IPS-15b (cell line): ENCODE data around the gene RASD1.

Experiments
- H3K27me3 ChIP-seq: one replicate; pipeline ENCODE4 v1.6.1; 2013; ENCODE audit warnings: low read length; ENCODE audit not compliant: control insufficient read depth, insufficient read depth
- H3K36me3 ChIP-seq: one replicate; pipeline ENCODE4 v1.6.1; 2013; ENCODE audit warnings: low read length; ENCODE audit not compliant: control insufficient read depth, insufficient read depth
- H3K4me1 ChIP-seq: one replicate; pipeline ENCODE4 v1.6.1; 2013; ENCODE audit warnings: mild to moderate bottlenecking, low read length; ENCODE audit not compliant: control insufficient read depth, insufficient read depth
- H3K4me3 ChIP-seq: one replicate; pipeline ENCODE4 v1.5.1; 2013; ENCODE audit warnings: low read depth, low read length
- H3K9ac ChIP-seq: one replicate; pipeline ENCODE4 v1.6.1; 2013; ENCODE audit warnings: low read depth, mild to moderate bottlenecking, low read length
- H3K9me3 ChIP-seq: one replicate; pipeline ENCODE4 v1.6.1; 2013; ENCODE audit warnings: mild to moderate bottlenecking, low read length; ENCODE audit not compliant: control insufficient read depth, insufficient read depth

RASD1 gene, protein sequence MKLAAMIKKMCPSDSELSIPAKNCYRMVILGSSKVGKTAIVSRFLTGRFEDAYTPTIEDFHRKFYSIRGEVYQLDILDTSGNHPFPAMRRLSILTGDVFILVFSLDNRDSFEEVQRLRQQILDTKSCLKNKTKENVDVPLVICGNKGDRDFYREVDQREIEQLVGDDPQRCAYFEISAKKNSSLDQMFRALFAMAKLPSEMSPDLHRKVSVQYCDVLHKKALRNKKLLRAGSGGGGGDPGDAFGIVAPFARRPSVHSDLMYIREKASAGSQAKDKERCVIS

DNA sequence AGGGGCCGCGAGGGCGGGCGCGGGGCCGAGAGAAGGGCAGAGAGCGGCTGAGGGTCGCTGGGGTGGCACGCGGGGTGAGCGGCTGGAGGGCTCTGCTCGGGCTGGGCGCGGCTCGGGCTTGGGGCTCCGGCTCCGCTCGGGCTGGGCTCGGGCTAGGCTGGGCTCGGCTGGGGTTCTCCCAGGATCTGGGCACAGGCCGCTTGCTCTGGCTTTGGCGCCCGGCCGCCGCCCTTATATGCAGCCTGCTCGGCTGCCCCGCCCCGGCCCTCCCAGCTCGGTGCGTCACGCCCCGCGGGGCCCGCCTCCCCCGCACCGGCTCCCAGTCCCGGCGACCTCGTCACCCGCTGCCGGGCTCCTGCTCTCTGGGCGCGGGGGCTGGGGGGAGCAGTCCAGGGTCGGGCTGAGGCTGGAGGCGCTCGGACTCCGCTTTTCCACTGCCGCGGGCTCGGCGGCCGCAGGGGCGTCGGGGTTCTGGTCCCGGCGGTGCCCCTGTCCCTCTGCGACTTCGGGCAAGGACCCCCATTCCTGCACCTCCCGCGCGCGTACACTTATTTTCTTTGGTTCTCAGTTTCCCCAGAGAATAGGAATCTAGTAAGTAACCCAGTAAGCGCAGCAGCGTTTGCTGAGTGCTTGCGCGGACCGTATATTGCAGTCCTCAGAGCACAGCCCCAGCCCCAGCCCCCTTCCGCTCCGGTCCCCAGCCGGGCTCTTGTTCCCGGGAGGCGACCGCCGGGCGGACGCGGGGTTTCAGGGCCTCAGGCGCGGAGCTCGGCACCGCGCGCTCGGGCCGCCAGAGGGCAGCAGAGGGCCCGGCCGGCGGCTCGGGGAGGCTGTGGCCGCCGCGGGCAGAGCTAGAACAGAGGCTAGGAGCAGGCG is at the start of gene RASD1:
RASD1 (minus strand) TSS at position 207 of the 876 bp plus-strand sequence. CDS start 214 bp downstream, outside the sequence.
- Histone ChIP-seq H3K4me1 (peaks cover 17% of the 10 kb centered on the region), H3K4me3 (peak within 1 kb of the TSS; percentile 80)

DNA sequence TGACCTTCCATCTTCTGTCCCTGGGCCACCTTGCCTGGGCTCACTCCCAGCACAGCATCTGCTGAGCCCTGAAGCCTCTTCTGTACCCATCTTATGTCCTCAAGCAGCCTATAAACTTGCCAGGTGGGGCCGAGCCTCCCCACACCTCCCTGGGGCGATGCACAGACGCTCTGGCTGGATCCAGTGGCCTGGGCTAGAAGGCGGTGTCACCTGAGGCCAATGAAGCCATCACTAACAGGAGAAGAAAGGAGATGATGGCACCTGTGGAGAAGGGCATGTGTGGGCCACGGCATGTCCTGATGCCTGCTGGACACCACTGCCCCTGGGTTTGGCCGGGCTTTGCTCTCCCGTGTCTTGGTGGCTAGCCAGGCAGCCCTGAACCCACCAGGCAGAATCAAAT is 49.8 kb upstream of the RASD1 start:
- H3K4me1 ChIP-seq = no peaks in the 10 kb centered on the region
- H3K9ac ChIP-seq = no peak overlapping the region
- no peaks in the 10 kb centered on the region for H3K9me3 ChIP-seq
- no peak overlapping the region for H3K4me3 ChIP-seq
- H3K27me3 ChIP-seq = no peaks in the 10 kb centered on the region
- H3K36me3 ChIP-seq = peaks cover 3% of the 10 kb centered on the region

More for the DNA sequence above, at the start of gene RASD1:
- Histone ChIP-seq H3K27me3 (peaks cover 11% of the 10 kb centered on the region), H3K9ac (peak within 1 kb of the TSS; percentile 65), H3K9me3 (no peaks in the 10 kb centered on the region), H3K36me3 (peaks cover 6% of the 10 kb centered on the region)

GRCh38 chr17:17545031-17545820 is 49.0 kb upstream of the RASD1 start:
- Histone ChIP-seq H3K4me3 (no peak overlapping the region), H3K9me3 (no peaks in the 10 kb centered on the region), H3K27me3 (no peaks in the 10 kb centered on the region), H3K36me3 (peaks cover 3% of the 10 kb centered on the region), H3K4me1 (no peaks in the 10 kb centered on the region), H3K9ac (no peak overlapping the region)

GRCh38 chr17:17542906-17543635 is 46.9 kb upstream of the RASD1 start:
- no peaks in the 10 kb centered on the region for H3K27me3 ChIP-seq
- no peak overlapping the region for H3K4me3 ChIP-seq
- H3K36me3 ChIP-seq = peaks cover 3% of the 10 kb centered on the region
- H3K9me3 ChIP-seq = no peaks in the 10 kb centered on the region
- H3K4me1 ChIP-seq = no peaks in the 10 kb centered on the region
- no peak overlapping the region for H3K9ac ChIP-seq

DNA sequence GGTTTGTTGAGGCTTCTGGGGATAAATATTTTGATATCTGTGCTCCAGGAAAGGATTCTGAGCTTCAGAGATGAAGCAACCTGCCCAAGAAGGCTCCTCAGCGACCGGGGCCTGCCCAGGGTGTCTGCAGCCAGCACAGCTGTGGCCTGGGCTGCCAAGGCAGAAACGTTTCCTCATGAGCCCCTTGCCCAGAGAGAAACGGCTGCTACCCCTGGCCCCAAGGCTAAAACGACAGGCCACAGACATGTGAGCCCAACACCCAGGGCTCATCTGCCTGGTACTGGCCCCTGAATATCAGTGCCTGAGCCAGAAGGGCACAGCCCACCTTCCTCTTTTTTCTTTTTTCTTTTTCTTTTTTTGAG is 45.4 kb upstream of the RASD1 start:
- H3K36me3 ChIP-seq = peaks cover 3% of the 10 kb centered on the region
- H3K4me3 ChIP-seq = no peak overlapping the region
- H3K9ac ChIP-seq = no peak overlapping the region
- no peaks in the 10 kb centered on the region for H3K27me3 ChIP-seq
- no peaks in the 10 kb centered on the region for H3K4me1 ChIP-seq
- H3K9me3 ChIP-seq = no peaks in the 10 kb centered on the region

DNA sequence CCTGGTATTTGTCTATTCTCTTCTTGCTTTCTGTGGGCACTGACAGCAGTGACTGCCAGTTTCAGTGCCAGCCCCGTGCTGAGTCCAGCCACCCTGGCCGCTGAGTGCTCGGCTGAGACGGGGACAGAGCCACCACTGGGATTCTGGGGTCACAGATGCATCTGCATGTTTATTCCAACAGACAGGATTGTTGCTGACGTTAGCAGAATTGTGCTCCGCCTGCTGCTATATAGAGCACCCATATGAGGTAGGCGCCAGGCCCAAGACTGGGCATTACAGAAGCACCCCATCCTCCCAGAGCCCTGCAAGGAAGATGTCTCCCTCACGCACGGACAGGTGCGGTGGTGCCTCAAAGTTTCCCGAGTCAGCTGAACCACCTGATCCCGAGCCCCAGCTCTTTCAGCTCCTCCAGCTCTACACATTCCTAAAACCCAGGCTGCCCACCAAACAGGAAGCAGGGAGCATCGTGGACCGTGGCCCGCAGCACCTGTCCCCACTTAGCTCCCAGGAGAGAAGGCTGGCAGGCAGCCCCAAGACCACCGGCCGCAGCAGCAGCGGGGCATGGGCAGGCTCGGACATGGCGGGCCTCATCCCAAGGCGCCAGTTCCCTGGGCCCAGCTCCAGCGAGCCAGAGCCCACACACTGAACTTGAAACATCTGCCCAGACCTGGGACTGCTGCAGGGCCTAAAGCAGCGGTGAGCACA is 44.9 kb upstream of the RASD1 start:
- H3K36me3 ChIP-seq = peaks cover 3% of the 10 kb centered on the region
- no peak overlapping the region for H3K4me3 ChIP-seq
- H3K9ac ChIP-seq = no peak overlapping the region
- no peaks in the 10 kb centered on the region for H3K4me1 ChIP-seq
- no peaks in the 10 kb centered on the region for H3K27me3 ChIP-seq
- no peaks in the 10 kb centered on the region for H3K9me3 ChIP-seq

DNA sequence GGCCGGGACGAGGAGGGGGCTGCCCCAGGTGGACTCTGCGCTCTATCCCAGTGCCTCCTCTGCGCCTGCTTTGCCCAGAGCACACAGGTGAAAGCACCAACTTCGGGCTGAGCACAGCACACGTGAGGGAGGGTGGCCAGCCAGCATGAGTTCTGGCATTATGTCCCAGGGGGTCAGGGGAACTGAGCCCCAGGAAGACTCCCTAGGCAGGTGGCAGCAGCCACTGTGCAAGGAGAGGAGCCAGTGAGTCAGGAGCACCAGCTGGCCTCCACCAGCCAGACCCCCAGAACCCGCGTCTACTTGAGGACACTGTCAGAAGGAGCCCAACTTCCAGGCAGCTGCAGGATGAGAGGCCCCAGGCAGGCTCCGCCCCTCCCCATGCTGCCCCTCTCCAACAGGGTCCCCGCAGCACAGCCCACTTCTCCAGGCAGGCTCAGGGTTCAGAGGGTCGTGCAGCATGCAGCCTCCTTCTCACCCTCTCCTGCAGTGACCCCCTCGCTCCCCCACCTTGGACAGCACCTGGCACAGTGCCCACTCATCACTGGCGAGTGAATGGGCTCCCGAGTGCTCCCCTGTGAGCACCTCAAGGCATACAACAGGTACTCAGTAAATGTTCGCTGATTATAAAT is 44.2 kb upstream of the RASD1 start:
- Histone ChIP-seq H3K4me3 (no peak overlapping the region), H3K9me3 (no peaks in the 10 kb centered on the region), H3K9ac (no peak overlapping the region), H3K4me1 (no peaks in the 10 kb centered on the region), H3K27me3 (no peaks in the 10 kb centered on the region), H3K36me3 (peaks cover 3% of the 10 kb centered on the region)

- Histone ChIP-seq H3K36me3 (no peaks in the 10 kb centered on the region), H3K9me3 (no peaks in the 10 kb centered on the region), H3K27me3 (no peaks in the 10 kb centered on the region), H3K9ac (no peak overlapping the region), H3K4me3 (no peak overlapping the region), H3K4me1 (no peaks in the 10 kb centered on the region)
Measured at GRCh38 chr17:17539591-17539990, 43.4 kb upstream of the RASD1 start.

DNA sequence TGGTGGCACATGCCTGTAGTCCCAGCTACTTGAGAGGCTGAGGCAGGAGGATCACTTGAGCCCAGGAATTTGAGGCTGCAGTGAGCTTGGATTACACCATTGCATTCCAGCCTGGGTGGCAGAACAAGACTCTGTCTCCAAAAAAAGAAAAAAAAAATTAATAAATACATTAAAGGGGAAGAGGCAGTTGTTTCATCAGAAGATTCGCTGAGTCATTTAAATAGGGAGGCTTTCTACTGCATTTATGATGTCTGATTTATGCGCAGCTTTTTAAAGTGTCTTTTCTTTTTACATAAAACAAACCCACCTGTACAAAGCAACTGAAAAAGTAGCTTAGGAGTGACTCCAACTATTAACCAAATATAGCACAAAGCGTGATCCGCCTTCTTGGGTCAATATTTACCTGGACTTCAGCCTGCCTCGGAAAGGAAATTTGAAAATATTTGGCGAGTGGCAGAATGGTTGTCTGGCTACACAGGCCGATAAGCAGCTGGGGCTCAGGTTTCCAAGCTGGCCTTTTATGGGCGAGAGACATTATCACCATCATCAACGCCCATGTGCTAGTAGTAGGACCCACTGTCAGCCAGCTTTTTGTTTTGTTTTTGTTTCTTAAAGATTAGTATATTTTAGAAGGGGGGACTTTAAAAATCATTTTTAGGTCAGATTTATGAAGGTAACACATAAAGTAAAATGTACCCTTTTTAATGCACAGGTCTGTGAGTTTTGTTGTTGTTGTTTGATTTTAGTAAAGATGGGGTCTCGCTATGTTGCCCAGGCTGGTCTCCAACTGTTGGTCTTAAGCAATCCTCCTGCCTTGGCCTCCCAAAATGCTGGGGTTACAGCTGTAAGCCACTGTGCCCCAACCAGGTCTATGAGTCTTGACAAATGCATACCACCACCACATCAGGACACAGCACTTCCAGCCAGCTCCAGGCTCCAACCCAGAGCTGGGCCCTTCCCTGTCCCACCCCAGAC is 42.5 kb upstream of the RASD1 start:
- Histone ChIP-seq H3K9ac (no peak overlapping the region), H3K4me1 (no peaks in the 10 kb centered on the region), H3K9me3 (no peaks in the 10 kb centered on the region), H3K27me3 (no peaks in the 10 kb centered on the region), H3K4me3 (no peak overlapping the region), H3K36me3 (no peaks in the 10 kb centered on the region)
